Uterus (tissue), 4 donors: Measurements from ENCODE around the gene RER1. TPM values are rescaled to one million over a fixed set of nuclear protein-coding genes. Genes with fewer than 3 reads are reported as not detected.

Source experiments
- DNase-seq, 2 donors: peaks; one replicate each; pipeline ENCODE4 v3.0.0-alpha.2; 2019 to 2020
- H3K27ac ChIP-seq, 2 donors: fragments of 200-600 bp; sonication (generic); 1 replicate in 1 of 2; 2 replicates in 1 of 2; pipeline ENCODE4 v1.5.1; 2016 to 2018
- H3K27me3 ChIP-seq, 2 donors: fragments of 200-600 bp; sonication (generic); one replicate each; pipeline ENCODE4 v1.5.1; 2018 to 2019; ENCODE audit warnings: control low read depth in 1 of 2
- H3K36me3 ChIP-seq, 2 donors: fragments of 200-600 bp; sonication (generic); one replicate each; pipeline ENCODE4 v1.5.1; 2019; ENCODE audit warnings: control low read depth in 1 of 2
- H3K4me1 ChIP-seq, 2 donors: fragments of 200-600 bp; sonication (generic); one replicate each; pipeline ENCODE4 v1.5.1; 2018 to 2019; ENCODE audit warnings: control low read depth in 1 of 2
- H3K4me3 ChIP-seq, 2 donors: fragments of 200-600 bp; sonication (generic); 1 replicate in 1 of 2; 2 replicates in 1 of 2; pipeline ENCODE4 v1.5.1; 2018 to 2019; ENCODE audit warnings: mild to moderate bottlenecking in 1 of 2
- H3K9me3 ChIP-seq, 2 donors: fragments of 200-600 bp; sonication (generic); one replicate each; pipeline ENCODE4 v1.5.1; 2019; ENCODE audit warnings: control low read depth in 1 of 2
- CTCF ChIP-seq, 4 experiments: fragments of 200-600 bp in 2 of 4; fragments of 450-650 bp in 2 of 4; sonication (generic) in 2 of 4; IDR thresholded peaks; one replicate each; pipeline ENCODE4 v1.5.1; 2016 to 2019; ENCODE audit warnings: antibody characterized with exemption in 4 of 4, mild to moderate bottlenecking in 2 of 4, moderate library complexity in 1 of 4
- POLR2A ChIP-seq, 2 donors: fragments of 450-650 bp; IDR thresholded peaks; one replicate each; pipeline ENCODE4 v1.6.1; 2016; ENCODE audit warnings: antibody characterized with exemption in 2 of 2, mild to moderate bottlenecking in 1 of 2, moderate library complexity in 1 of 2
- intact Hi-C: fragments of 100-400 bp; cut with DNase I; formaldehyde crosslinking; loops from one replicate; pipeline ENCODE4 v1.15.1; 2023; ENCODE audit warnings: low total_unique reads
- total RNA-seq, 4 donors: library from RNA; depleted of rRNA in 3 of 4; stranded (reverse); fragments of >200 nt in 3 of 4; gene quantifications; one replicate each; pipeline versions ENCODE4 v1.1.0 to v1.2.4, GENCODE V29; 2014 to 2023
- donor health status: DM: yes; HTN: yes; CAD: no.

Gene RER1
- total RNA-seq, 4 donors from 2014 or later = 34.1 to 105 (median 57.3) TPM

- H3K4me3 ChIP-seq = no peak overlapping the region
- no peaks in the 10 kb centered on the region for H3K36me3 ChIP-seq
- no peaks in the 10 kb centered on the region for H3K4me1 ChIP-seq
- intact Hi-C loops = no loop called here
- TF ChIP-seq POLR2A (IDR thresholded peaks at IDR 0.05) = no peak
- TF ChIP-seq CTCF (IDR thresholded peaks at IDR 0.05) = no peak
- DNase-seq = no peak
- no peaks in the 10 kb centered on the region for H3K9me3 ChIP-seq
- no peak overlapping the region for H3K27ac ChIP-seq
- no peaks in the 10 kb centered on the region for H3K27me3 ChIP-seq
Observed at GRCh38 chr1:2358651-2359640, 32.7 kb upstream of the RER1 start.

GRCh38 chr1:2360588-2361364 is 30.9 kb upstream of the RER1 start:
- DNase-seq = no peak
- intact Hi-C loops = no loop called here
- no peak overlapping the region for H3K27ac ChIP-seq

GRCh38 chr1:2363847-2364513 is 27.7 kb upstream of the RER1 start:
- H3K9me3 ChIP-seq = no peaks in the 10 kb centered on the region
- no peak overlapping the region for H3K4me3 ChIP-seq
- no peaks in the 10 kb centered on the region for H3K27me3 ChIP-seq
- DNase-seq = no peak
- H3K27ac ChIP-seq = no peak overlapping the region
- no peak for TF ChIP-seq CTCF (IDR thresholded peaks at IDR 0.05)
- no peak for TF ChIP-seq POLR2A (IDR thresholded peaks at IDR 0.05)
- intact Hi-C loops = no loop called here
- H3K4me1 ChIP-seq = no peaks in the 10 kb centered on the region
- no peaks in the 10 kb centered on the region for H3K36me3 ChIP-seq

More at GRCh38 chr1:2360588-2361364, 30.9 kb upstream of the RER1 start:
- Histone ChIP-seq H3K9me3 (no peaks in the 10 kb centered on the region), H3K4me3 (no peak overlapping the region), H3K4me1 (no peaks in the 10 kb centered on the region), H3K36me3 (no peaks in the 10 kb centered on the region), H3K27me3 (no peaks in the 10 kb centered on the region)
- no peak for TF ChIP-seq CTCF (IDR thresholded peaks at IDR 0.05)
- no peak for TF ChIP-seq POLR2A (IDR thresholded peaks at IDR 0.05)

GRCh38 chr1:2368053-2368744 is 23.4 kb upstream of the RER1 start:
- Histone ChIP-seq H3K27ac (no peak overlapping the region), H3K27me3 (no peaks in the 10 kb centered on the region), H3K4me3 (no peak overlapping the region), H3K36me3 (no peaks in the 10 kb centered on the region), H3K4me1 (no peaks in the 10 kb centered on the region), H3K9me3 (no peaks in the 10 kb centered on the region)
- intact Hi-C loops = no loop called here
- no peak for TF ChIP-seq POLR2A (IDR thresholded peaks at IDR 0.05)
- TF ChIP-seq CTCF (IDR thresholded peaks at IDR 0.05) = no peak
- DNase-seq = no peak
